ENCODE measurements around the gene DKK1.
"Not testable (repeated sequence)": the region's sequence is repeated elsewhere in the genome, so short reads cannot be mapped to it uniquely, and the experiment has no call there.

Gene DKK1

DNA sequence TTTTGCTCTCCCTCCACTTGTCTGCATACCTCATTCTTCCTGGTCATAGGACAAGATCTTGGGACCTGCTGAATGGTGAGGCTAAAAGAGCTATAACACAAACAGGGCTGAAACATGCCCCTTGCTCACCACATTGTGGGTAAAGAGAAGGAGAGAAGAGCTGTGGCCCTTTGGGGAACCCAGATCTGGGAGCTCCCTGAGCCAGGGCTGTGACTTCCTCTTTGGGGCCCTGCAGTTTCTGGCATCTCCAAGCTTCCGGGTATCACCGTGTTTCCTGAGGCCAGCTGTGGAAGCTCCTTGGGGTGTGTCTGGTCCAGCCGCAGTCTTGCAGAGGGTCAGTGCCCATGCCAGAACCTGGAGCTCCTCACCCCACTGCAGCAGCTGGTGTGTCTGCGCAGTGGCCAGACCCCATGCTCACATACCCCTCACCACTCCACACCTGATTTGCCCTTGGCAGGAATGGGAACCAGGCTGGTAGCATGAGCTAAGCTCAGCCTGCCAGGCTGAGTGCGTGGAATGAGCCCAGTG lies 34.0 kb downstream of the DKK1 start:
- H3K4me3 ChIP-seq (ENCODE audit: low read length) = no peak overlapping the region
- no peaks in the 10 kb centered on the region for H3K9me3 ChIP-seq (ENCODE audit: control insufficient read depth, low read length)
- no peaks in the 10 kb centered on the region for H3K36me3 ChIP-seq (ENCODE audit: control insufficient read depth, insufficient read depth, low read length)
- no peaks in the 10 kb centered on the region for H3K4me1 ChIP-seq (ENCODE audit: control insufficient read depth, insufficient read depth, low read length)
- H3K9ac ChIP-seq (ENCODE audit: low read length) = no peak overlapping the region
- no peaks in the 10 kb centered on the region for H3K27me3 ChIP-seq (ENCODE audit: control insufficient read depth, insufficient read depth, low read length)

DNA sequence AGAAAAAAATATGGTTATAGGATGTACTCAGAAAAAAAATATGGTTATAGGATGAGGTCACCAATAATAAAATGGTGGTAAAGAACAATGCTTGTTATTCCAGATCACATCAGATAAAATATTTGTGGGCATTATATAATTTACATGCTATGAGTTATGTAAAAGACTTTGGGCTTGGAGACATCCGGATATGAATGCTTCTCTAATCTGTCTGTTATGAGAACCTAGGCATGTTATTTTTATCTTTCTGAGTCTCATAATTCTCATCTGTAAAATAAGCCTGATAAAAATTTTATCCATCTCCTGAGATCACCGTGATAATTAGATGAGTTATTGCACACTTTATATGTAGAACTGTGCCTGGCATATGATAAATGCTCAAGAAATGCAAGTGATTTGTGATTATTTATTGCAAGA lies 37.8 kb downstream of the DKK1 start:
- H3K9ac ChIP-seq (ENCODE audit: low read length) = no peak overlapping the region
- no peaks in the 10 kb centered on the region for H3K36me3 ChIP-seq (ENCODE audit: control insufficient read depth, insufficient read depth, low read length)
- H3K4me3 ChIP-seq (ENCODE audit: low read length) = no peak overlapping the region
- H3K4me1 ChIP-seq (ENCODE audit: control insufficient read depth, insufficient read depth, low read length) = no peaks in the 10 kb centered on the region
- no peaks in the 10 kb centered on the region for H3K27me3 ChIP-seq (ENCODE audit: control insufficient read depth, insufficient read depth, low read length)
- H3K9me3 ChIP-seq (ENCODE audit: control insufficient read depth, low read length) = no peaks in the 10 kb centered on the region

DNA sequence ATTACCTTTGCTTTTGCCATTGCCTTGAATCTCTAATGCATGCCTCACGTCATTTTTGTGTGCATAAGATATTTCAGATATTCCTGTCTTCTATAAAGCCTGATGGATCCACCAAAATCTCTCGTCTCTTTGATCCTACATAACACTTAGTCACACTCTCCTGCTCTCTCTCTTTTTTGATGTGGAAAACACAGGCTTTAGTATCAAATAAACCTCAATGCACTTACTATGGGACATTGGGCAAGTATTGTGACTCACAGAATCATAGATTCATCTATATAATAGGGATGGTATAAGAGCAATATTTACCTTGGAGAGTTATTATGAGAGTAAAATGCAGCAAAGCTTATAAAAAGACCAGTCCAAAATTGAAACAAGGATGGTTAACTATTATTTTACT lies 39.1 kb downstream of the DKK1 start:
- Histone ChIP-seq H3K36me3 (ENCODE audit: control insufficient read depth, insufficient read depth, low read length) (no peaks in the 10 kb centered on the region), H3K4me3 (ENCODE audit: low read length) (no peak overlapping the region), H3K4me1 (ENCODE audit: control insufficient read depth, insufficient read depth, low read length) (no peaks in the 10 kb centered on the region), H3K9ac (ENCODE audit: low read length) (no peak overlapping the region), H3K27me3 (ENCODE audit: control insufficient read depth, insufficient read depth, low read length) (no peaks in the 10 kb centered on the region), H3K9me3 (ENCODE audit: control insufficient read depth, low read length) (no peaks in the 10 kb centered on the region)

DNA sequence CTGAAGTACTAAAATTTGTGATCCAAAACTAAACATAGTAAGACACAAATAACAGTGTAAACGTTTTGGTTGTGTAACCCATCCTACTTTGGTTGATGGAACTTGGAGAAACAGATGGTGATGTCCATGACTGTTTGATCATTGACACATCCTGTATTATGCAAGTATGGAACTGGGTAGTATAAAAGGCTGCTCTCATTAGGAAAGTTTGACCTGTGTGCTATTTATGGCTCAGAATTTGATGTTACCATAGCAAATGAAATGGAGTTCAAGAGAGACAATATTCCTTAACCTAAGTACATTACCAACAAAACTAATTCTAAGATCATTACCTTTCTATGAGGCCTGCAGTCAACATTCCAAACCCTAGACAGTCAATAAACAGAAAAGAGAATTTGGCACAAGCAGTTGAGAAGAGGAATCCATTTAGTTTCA lies 39.9 kb downstream of the DKK1 start:
- Histone ChIP-seq H3K9me3 (ENCODE audit: control insufficient read depth, low read length) (no peaks in the 10 kb centered on the region), H3K27me3 (ENCODE audit: control insufficient read depth, insufficient read depth, low read length) (no peaks in the 10 kb centered on the region), H3K4me3 (ENCODE audit: low read length) (no peak overlapping the region)

DNA sequence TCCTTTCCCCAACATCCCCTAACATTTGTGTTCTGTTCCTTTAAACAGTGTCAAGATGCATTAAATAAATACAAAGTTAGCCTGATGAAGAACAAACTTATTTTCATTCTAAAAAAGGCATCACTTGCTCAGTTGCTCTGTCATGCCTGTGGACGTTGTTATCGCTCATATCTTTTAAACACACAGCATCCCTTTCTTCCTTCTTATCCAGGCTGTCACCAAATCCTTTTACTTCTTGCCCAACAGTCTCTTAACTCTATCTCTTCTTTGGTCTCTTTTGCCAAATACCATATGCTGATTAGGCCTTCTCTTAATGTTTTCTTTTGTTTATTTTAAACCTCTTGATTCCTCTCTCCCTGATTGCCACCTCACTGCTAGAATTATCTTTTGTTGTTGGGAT lies 43.9 kb downstream of the DKK1 start:
- no peaks in the 10 kb centered on the region for H3K9me3 ChIP-seq (ENCODE audit: control insufficient read depth, low read length)
- no peaks in the 10 kb centered on the region for H3K4me1 ChIP-seq (ENCODE audit: control insufficient read depth, insufficient read depth, low read length)
- no peaks in the 10 kb centered on the region for H3K36me3 ChIP-seq (ENCODE audit: control insufficient read depth, insufficient read depth, low read length)
- no peaks in the 10 kb centered on the region for H3K27me3 ChIP-seq (ENCODE audit: control insufficient read depth, insufficient read depth, low read length)
- H3K9ac ChIP-seq (ENCODE audit: low read length) = no peak overlapping the region
- H3K4me3 ChIP-seq (ENCODE audit: low read length) = no peak overlapping the region

More for the DNA sequence above, 39.9 kb downstream of the DKK1 start:
- H3K4me1 ChIP-seq (ENCODE audit: control insufficient read depth, insufficient read depth, low read length) = no peaks in the 10 kb centered on the region
- H3K9ac ChIP-seq (ENCODE audit: low read length) = no peak overlapping the region
- H3K36me3 ChIP-seq (ENCODE audit: control insufficient read depth, insufficient read depth, low read length) = no peaks in the 10 kb centered on the region

DNA sequence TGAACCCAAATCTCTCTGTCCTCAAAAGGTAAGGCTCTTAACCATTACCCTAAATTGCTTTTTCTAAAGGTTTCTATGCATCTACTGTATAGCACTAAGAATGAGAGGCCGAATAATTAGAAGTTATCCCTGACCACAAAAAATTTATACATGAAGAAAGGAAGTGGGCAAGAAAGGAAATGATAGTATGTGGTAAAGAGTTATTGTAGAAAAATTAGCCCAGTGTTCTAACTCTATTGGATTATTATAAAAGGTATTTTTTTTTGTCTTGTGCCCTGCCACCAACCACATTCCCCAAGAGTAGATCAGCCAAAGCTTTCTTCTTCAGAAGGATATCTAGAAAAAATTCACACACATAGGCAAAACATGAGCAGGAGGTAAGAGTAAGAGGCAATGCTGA lies 45.4 kb downstream of the DKK1 start:
- H3K9ac ChIP-seq (ENCODE audit: low read length) = no peak overlapping the region
- H3K4me1 ChIP-seq (ENCODE audit: control insufficient read depth, insufficient read depth, low read length) = no peaks in the 10 kb centered on the region
- no peak overlapping the region for H3K4me3 ChIP-seq (ENCODE audit: low read length)
- H3K9me3 ChIP-seq (ENCODE audit: control insufficient read depth, low read length) = no peaks in the 10 kb centered on the region
- H3K36me3 ChIP-seq (ENCODE audit: control insufficient read depth, insufficient read depth, low read length) = no peaks in the 10 kb centered on the region
- H3K27me3 ChIP-seq (ENCODE audit: control insufficient read depth, insufficient read depth, low read length) = no peaks in the 10 kb centered on the region

DNA sequence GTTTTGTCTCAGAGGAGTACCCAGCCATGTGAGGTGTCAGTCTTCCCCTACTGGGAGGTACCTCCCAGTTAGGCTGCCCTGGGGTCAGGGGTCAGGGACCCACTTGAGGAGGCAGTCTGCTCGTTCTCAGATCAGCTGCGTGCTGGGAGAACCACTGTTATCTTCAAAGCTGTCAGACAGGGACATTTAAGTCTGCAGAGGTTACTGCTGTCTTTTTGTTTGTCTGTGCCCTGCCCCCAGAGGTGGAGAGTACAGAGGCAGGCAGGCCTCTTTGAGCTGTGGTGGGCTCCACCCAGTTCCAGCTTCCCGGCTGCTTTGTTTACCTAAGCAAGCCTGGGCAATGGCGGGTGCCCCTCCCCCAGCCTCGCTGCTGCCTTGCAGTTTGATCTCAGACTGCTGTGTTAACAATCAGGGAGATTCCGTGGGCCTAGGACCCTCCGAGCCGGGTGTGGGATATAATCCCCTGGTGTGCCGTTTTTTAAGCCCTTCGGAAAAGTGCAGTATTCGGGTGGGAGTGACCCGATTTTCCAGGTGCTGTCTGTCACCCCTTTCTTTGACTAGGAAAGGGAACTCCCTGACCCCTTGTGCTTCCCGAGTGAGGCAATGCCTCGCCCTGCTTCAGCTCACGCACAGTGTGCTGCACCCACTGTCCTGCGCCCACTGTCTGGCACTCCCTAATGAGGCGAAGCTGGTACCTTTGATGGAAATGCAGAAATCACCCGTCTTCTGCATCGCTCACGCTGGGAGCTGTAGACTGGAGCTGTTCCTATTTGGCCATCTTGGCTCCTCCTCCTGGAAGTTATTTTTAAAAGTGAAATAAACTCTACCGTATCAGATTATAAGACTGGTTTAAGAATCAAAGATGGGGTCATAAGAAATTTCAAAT lies 51.7 kb downstream of the DKK1 start:
- not testable (repeated sequence) for H3K4me3 ChIP-seq (ENCODE audit: low read length); H3K9me3 ChIP-seq (ENCODE audit: control insufficient read depth, low read length); H3K27me3 ChIP-seq (ENCODE audit: control insufficient read depth, insufficient read depth, low read length); H3K4me1 ChIP-seq (ENCODE audit: control insufficient read depth, insufficient read depth, low read length); H3K9ac ChIP-seq (ENCODE audit: low read length); H3K36me3 ChIP-seq (ENCODE audit: control insufficient read depth, insufficient read depth, low read length)

Data from mucosa of stomach (tissue), 1 donor.